Lower lobe of right lung (tissue), 2 donors: ENCODE results near the gene MACF1. TPM values are rescaled to one million over a fixed set of nuclear protein-coding genes. Genes with fewer than 3 reads are reported as not detected.

Experiments
- ATAC-seq, 2 donors: fragments of 200-7000 bp; cut with Tn5 transposase; one replicate each; pipeline ENCODE4 v1.9.1; 2020 to 2022; ENCODE audit warnings: mild to moderate bottlenecking in 2 of 2, moderate library complexity in 2 of 2
- DNase-seq: peaks from one replicate; pipeline ENCODE4 v3.0.0-alpha.2; 2020
- H3K27ac ChIP-seq: fragments of 200-600 bp; one replicate; pipeline ENCODE4 v1.8.0; 2022
- H3K27me3 ChIP-seq: fragments of 200-600 bp; one replicate; pipeline ENCODE4 v1.8.0; 2022; ENCODE audit warnings: low read depth
- H3K36me3 ChIP-seq: fragments of 200-600 bp; one replicate; pipeline ENCODE4 v1.8.0; 2022; ENCODE audit warnings: mild to moderate bottlenecking
- H3K4me1 ChIP-seq: fragments of 200-600 bp; one replicate; pipeline ENCODE4 v1.8.0; 2022
- H3K4me3 ChIP-seq: fragments of 200-600 bp; one replicate; pipeline ENCODE4 v1.8.0; 2022; ENCODE audit warnings: mild to moderate bottlenecking
- H3K9me3 ChIP-seq: fragments of 200-600 bp; one replicate; pipeline ENCODE4 v1.8.0; 2022
- CTCF ChIP-seq: fragments of 200-600 bp; IDR thresholded peaks from one replicate; pipeline ENCODE4 v1.8.0; 2022; ENCODE audit warnings: antibody characterized with exemption, mild to moderate bottlenecking
- intact Hi-C: fragments of 100-400 bp; cut with DNase I; formaldehyde crosslinking; loops from one replicate; pipeline ENCODE4 v1.11.0; 2022
- total RNA-seq: library from RNA; stranded (reverse); fragmentation: NEBNext Ultra II Directional; extraction: Animal tissue kit (Norgen Biotek cat#: 25700); gene quantifications from one replicate; pipeline ENCODE4 v1.2.1, GENCODE V29; 2021
- donor health status: DM: no; HTN: yes; CAD: no; lungs with severe emphysema.

The MACF1 gene
- total RNA-seq, 1 donor from 2014 or later = 506 TPM

GRCh38 chr1:39425634-39426033 lies 221.1 kb downstream of the MACF1 start:
- Histone ChIP-seq H3K36me3 (peaks cover 88% of the 10 kb centered on the region), H3K27ac (no peak overlapping the region), H3K4me1 (no peaks in the 10 kb centered on the region), H3K9me3 (no peaks in the 10 kb centered on the region), H3K4me3 (no peak overlapping the region), H3K27me3 (no peaks in the 10 kb centered on the region)
- ATAC-seq (no peak), DNase-seq (no peak)
- no peak for TF ChIP-seq CTCF
- intact Hi-C loops = no loop called here

GRCh38 chr1:39426346-39426745 lies 221.9 kb downstream of the MACF1 start:
- intact Hi-C loops = no loop called here
- Histone ChIP-seq H3K4me3 (no peak overlapping the region), H3K36me3 (peaks cover 95% of the 10 kb centered on the region), H3K27ac (no peak overlapping the region), H3K4me1 (no peaks in the 10 kb centered on the region), H3K9me3 (no peaks in the 10 kb centered on the region), H3K27me3 (no peaks in the 10 kb centered on the region)
- TF ChIP-seq CTCF = no peak
- DNase-seq (no peak), ATAC-seq (no peak)

GRCh38 chr1:39427374-39427773 lies 222.9 kb downstream of the MACF1 start:
- H3K4me3 ChIP-seq = no peak overlapping the region
- no peak for DNase-seq
- no peaks in the 10 kb centered on the region for H3K4me1 ChIP-seq
- H3K27ac ChIP-seq = no peak overlapping the region
- H3K9me3 ChIP-seq = no peaks in the 10 kb centered on the region
- ATAC-seq = no peak
- peaks cover 100% of the 10 kb centered on the region for H3K36me3 ChIP-seq
- intact Hi-C loops = no loop called here
- no peak for TF ChIP-seq CTCF
- no peaks in the 10 kb centered on the region for H3K27me3 ChIP-seq

GRCh38 chr1:39427912-39428311 lies 223.4 kb downstream of the MACF1 start:
- Histone ChIP-seq H3K4me3 (no peak overlapping the region), H3K27me3 (no peaks in the 10 kb centered on the region), H3K4me1 (no peaks in the 10 kb centered on the region), H3K36me3 (peaks cover 100% of the 10 kb centered on the region), H3K27ac (no peak overlapping the region), H3K9me3 (no peaks in the 10 kb centered on the region)
- intact Hi-C loops = no loop called here
- ATAC-seq = no peak
- DNase-seq = no peak
- no peak for TF ChIP-seq CTCF

- Histone ChIP-seq H3K4me3 (no peak overlapping the region), H3K9me3 (no peaks in the 10 kb centered on the region), H3K27ac (no peak overlapping the region), H3K27me3 (no peaks in the 10 kb centered on the region), H3K4me1 (peaks cover 21% of the 10 kb centered on the region), H3K36me3 (peaks cover 99% of the 10 kb centered on the region)
- ATAC-seq (no peak), DNase-seq (no peak)
- no peak for TF ChIP-seq CTCF
- intact Hi-C loops = no loop called here
These were observed 227.4 kb downstream of the MACF1 start for GRCh38 chr1:39431927-39432326.

- no peak overlapping the region for H3K4me3 ChIP-seq
- intact Hi-C loops = no loop called here
- DNase-seq = no peak
- no peaks in the 10 kb centered on the region for H3K27me3 ChIP-seq
- peaks cover 21% of the 10 kb centered on the region for H3K4me1 ChIP-seq
- peak; percentile 92 to 96 for ATAC-seq
- H3K9me3 ChIP-seq = no peaks in the 10 kb centered on the region
- no peak for TF ChIP-seq CTCF
- peak overlapping the region; percentile 57 for H3K27ac ChIP-seq
- peaks cover 99% of the 10 kb centered on the region for H3K36me3 ChIP-seq
These were observed 230.4 kb downstream of the MACF1 start for GRCh38 chr1:39434797-39435395.
